Fibroblast of skin of scalp (primary cell): ENCODE results near the gene ETFRF1. TPM values are rescaled to one million over a fixed set of nuclear protein-coding genes. Genes with fewer than 3 reads are reported as not detected.
A peak's percentile ranks its signal among the peaks of the same experiment; 100 is the strongest.

Experiments
- DNase-seq: peaks from one replicate; pipeline ENCODE4 v3.0.0-alpha.2; 2013
- polyA plus RNA-seq, 2 experiments: library from polyadenylated mRNA; unstranded; fragments of 120-200 nt; gene quantifications; one replicate each; pipeline ENCODE4 v1.2.1, GENCODE V29; 2013; ENCODE audit not compliant: insufficient read length in 2 of 2

The ETFRF1 gene
- polyA plus RNA-seq (2013, experiment 1 of 2; ENCODE audit: insufficient read length): 14.4 TPM
- polyA plus RNA-seq (2013, experiment 2 of 2; ENCODE audit: insufficient read length): 15.7 TPM

- DNase-seq: peak; percentile 91
These were observed at the start of gene ETFRF1, which contains the start of gene DNAI7 for GRCh38 chr12:25195056-25195971. ETFRF1 (plus strand) TSS chr12:25195237; CDS start chr12:25203957, 8,720 bp downstream. DNAI7 (minus strand) TSS chr12:25195160; CDS start chr12:25195078, 82 bp downstream.

GRCh38 chr12:25146686-25147085, 48.4 kb upstream of the ETFRF1 start:
- DNase-seq: no peak

DNA sequence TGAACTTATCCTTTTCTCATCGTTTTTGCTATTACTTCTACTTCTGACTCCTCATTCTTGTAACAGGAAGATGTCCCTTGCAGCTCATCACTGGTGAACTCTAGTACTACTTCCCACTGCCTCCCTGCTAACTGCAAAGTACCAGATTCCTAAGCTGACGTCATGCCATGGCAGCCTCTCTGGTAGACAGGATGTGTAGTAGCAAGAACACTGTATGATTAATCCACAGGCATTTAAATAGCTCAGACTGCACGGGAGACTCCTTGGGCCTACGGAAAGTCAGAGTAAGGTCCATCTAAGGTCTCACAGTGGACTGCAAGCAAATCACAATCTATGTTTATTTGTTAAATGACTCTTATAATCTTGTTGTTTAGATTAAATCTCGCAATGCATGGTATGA, 43.6 kb upstream of the ETFRF1 start:
- DNase-seq: peak; percentile 94

- DNase-seq: no peak
These were observed 43.0 kb upstream of the ETFRF1 start for GRCh38 chr12:25152055-25152454.

DNA sequence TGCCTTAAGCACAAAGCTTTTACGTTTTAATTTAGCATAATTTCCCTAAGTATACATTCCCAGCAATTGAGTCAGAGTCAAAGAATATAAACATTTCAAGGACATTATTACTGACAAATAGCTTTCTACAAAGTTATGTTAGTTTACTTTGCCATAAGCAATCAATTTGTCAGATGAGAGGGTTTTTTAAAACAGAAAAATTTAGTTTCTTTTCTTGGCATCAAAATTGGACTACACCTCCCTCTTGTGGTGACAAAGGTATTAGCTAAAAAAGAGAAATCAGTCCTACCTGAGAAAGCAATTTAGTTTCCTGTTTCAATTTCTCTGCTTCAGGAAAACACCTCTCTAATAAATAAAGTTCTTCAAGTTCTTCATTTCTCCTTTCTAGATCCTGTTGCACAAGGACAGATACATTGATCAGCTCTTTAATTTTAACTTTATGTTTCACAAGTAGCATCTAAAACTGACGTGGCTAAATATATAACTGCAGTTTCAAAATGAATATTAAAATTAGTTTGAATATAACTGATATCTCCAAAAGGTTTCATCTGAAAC, 39.9 kb upstream of the ETFRF1 start:
- peak; percentile 35 for DNase-seq

- no peak for DNase-seq
These were observed 39.0 kb upstream of the ETFRF1 start for GRCh38 chr12:25156061-25156460.

DNA sequence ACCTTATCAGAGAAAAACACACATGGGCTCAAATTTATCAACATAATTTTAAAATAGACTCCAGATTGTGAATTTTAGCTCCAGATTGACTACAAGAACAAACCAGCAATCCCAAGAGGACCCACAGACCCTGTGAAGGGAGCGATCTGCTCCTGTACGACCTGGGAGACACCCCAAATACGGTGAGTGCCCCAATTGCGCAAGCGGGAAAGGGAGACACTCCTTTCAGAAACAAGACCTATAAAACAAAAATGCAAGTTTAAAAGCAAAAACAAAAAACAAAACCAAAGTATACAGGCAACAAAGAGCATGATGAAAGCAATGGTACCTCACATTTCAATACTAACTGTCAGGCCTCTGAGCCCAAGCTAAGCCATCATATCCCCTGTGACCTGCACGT, 32.2 kb upstream of the ETFRF1 start:
- no peak for DNase-seq

GRCh38 chr12:25182765-25183164, 12.3 kb upstream of the ETFRF1 start:
- DNase-seq: no peak

- DNase-seq: no peak
These were observed 10.9 kb upstream of the ETFRF1 start for GRCh38 chr12:25184132-25184531.

DNA sequence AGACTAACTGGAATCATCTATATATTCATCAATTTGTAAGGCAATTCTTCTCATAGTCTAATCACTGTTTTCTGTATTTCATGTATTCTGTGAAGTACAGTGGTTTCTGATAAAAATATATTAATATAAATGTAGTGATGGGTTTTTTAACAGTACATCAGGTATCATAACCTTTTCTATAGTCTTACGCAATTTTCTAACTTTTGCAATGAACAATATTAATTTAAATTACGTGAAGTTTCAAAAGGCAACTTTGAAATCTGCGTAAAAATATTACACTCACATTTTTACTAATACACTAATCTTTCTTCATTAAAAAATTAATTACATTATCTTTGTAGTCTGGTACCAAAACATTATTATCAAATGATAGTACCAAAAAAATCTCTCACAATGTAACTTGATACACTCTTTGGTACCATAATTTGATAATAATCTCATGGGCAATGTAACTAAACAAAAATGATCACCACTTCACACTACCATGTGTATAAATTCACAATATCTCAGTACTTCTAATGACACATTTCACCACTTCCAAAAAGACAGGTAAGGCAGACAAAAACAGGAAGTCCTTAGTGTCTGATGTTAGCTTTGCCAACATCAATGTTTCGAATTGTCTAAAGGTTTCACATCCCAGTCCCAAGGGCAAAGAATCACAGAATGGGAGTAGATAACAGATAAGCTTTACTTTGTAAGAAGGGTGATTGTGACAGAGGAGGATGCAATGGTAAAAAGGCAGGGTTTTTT, 8.8 kb upstream of the ETFRF1 start:
- no peak for DNase-seq

DNA sequence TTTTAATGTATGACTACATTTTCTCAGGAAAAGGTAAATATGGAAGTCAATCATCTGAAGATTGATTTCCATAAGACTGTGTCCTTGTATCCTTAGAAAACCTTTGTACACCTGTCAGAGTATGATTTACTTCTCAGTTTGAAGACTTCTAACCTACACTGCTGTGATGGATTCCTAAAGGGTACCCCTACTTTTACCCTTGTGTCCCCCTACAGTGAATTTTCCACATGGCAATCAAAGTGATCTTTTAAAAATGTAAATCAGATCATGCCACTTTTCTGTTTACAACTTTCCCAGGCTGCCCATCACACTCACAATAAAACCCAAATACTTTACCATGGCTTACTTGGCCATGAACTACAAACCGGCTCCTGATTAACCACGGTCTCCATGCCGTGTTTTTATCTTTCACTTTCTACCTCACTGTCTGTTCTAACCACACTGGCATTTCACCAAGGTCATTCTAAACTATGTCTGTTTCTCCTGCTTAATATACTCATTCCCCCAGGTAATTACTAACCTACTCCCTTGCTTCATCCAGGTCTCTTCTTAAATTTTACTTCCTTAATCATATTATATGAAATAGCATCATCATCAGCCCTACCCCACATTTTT, 8.1 kb upstream of the ETFRF1 start:
- DNase-seq: no peak

DNA sequence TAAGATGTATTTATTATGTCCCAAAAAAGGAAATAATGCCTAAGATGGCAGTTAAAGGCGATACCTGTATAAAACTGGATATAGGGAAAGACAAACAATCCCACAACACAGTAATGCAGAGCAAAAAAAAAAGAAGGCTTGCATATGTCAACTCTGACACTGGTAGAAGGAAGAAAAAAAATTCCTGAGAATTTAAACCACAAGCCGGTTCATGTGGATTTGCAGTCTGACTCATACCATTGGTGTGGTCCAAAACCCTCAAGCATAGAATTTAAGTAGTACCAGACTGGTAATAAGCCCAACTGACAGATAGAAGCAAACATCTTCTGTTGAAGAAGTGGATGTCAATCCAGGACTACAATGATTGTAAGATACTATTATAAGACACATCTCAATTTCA, 7.3 kb upstream of the ETFRF1 start:
- peak; percentile 94 for DNase-seq

DNA sequence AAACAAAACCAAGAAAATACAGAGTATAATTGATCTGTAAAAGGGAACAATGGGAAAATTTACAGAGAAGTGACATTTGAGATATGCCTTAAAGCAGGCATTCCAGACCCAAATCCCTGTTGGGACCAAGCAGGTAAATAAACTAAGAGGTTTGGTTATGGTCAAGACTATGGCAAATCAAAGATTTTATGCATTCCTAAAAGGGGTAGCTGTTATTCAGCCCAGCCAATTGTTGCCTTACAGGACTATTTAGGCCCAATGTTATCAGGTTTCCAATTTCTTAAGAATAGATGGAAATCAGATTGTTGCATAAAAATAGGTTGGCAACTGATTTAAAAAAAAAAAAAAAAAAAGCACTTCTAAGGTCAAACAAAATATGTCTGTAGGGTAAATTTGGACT, 5.4 kb upstream of the ETFRF1 start:
- DNase-seq: no peak

DNA sequence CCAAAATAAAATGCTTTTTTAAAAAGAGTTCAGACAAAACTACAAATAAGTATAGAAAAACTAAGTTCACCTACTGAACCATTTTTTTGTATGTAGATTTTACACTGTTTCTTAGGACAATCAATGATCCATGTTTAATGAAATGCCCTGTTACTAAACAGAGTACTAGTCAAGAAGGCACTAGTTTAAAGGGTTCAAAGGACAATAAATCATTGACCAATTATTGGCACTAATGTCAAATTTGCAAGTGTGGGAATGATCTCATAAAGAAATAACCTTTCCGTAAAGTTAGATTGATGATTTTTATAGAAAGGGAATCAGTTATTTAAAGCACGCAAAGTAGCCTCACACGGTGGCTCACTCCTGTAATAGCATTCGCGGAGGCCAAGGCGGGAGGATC, 4.2 kb upstream of the ETFRF1 start:
- no peak for DNase-seq

GRCh38 chr12:25194214-25194613, 823 bp upstream of the ETFRF1 start:
- DNase-seq: peak; percentile 60

- no peak for DNase-seq
These were observed 348 bp upstream of the ETFRF1 start for GRCh38 chr12:25194722-25195055.

DNA sequence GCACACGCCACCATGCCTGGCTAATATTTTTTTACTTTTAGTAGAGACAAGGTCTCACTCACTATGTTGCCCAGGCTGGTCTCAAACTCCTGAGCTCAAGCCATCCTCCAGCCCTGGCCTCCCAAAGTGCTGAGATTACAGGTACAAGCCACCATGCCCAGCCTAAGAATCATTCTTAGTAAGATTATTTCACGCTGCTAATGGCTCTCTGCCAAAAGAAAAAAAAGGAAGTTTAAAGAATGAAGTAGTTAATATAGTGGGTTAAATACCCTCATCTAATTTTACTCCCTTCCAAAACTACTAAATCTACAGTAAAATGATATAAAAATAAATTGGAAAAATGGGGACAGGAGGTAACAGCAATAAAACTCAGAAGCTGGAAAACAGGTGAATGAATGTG, 2.6 kb downstream of the ETFRF1 start:
- DNase-seq: no peak

DNA sequence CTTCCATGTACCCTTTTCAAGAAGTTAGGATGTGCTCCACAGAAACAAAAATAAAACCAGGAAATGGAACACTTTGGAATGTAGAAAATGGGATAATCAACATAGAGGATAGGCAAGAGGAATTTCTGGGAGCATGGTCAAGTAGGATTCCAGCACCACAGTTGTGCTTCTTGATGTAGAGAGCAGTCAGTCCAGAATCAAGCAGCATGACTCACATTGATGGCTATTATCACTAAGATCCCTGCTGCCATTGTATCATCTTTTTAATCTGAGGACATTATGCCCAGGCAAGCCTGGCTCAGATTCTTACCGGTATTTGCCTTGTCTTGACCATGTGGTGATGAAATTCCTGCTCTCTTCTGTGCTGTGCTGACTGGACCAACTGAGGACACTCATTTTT, 5.7 kb downstream of the ETFRF1 start:
- peak; percentile 84 for DNase-seq

DNA sequence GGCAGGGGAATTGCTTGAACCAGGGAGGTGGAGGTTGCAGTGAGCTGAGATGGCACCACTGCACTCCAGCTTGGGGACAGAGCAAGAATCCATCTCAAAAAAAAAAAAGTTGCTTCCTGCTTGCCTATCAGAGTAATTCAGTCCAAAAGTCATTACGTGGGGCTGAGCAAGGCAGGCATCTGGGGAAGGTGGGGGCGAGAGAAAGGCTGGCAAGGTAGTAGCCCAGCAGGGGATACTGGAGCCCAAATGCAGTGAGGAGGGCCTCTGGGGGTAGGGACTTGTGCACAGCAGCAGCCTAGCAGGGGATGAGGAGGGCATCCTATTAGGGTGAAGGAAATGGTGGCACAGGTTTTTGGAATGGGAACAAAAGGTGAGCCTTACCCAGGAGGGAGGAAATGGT, 7.1 kb downstream of the ETFRF1 start:
- DNase-seq: no peak

DNA sequence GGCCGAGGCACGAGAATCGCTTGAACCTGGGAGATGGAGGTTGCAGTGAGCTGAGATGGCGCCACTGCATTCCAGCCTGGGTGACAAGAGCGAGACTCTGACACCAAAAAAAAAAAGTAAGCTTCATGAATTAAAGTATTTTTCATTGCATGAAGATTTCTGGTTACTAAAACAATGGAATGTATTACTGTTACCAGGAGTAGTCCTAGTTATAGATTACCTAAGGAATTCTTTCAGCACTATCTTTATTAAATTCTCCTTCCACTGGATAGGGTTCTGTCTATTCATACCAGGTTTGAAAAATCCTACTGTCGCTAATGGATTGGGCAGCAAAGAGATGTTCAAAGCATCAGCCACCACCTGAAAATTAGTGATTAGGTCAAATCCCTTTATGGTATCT, 12.4 kb downstream of the ETFRF1 start:
- no peak for DNase-seq

DNA sequence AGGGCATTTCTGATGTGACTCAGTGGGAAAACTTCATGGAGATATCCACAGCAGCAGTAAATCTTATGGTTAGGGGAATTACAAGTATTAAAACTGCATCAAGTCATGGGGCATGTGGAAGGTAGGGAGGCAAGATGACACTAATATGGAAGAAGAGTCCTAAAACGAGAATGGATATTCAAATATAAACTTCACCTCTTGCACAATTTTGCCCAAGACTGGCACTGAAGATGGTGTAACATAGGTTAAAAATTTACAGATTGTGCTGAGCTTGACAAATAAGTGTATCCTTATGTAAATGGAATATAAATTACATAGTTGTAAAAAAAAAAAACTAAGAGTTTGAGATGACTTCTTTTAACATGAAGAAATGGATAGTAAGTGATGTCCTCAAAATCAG, 12.8 kb downstream of the ETFRF1 start:
- no peak for DNase-seq

DNA sequence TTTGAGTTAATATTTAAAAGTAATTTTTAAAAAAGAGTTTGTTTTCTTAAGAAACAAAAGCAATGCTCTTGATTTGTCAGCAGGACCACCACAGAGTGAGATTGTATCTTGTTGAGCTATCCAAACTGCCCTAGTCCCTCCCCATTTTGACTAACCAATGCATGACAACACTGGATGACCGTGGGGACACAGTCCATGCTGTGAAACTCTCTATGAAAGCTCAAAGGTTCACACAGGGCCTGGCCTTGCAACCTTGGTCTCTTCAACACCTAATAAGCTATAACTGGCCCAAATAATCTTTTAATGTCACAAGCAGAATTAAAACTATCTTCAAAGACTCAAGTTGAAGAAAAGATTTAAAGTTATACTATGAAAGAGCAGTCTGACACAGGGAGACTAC, 13.5 kb downstream of the ETFRF1 start:
- no peak for DNase-seq

DNA sequence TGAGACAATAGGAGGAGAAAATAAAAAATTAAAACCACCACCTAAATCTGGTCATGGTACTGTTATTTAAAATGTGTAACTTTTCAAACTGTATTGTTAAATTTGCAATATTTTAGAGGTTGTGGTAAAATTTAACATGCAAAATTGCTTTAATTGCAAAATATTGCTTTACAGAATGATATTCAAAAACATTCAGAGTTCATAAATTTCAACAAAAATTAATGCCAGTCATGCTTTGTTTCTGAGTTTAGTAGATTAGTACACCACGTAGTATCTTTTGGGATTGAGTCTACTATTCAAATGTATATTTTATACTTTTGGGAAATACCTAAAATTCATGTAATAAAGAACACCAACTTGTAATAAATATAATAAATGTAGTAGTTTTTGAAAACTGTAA, 18.3 kb downstream of the ETFRF1 start:
- DNase-seq: no peak
